HG03571 (cell line): Measurements from ENCODE around the gene CCR5.

Experiments
- ATAC-seq: cut with Tn5 transposase; IDR thresholded peaks from one replicate; pipeline ENCODE4 v1.9.1; 2021; ENCODE audit not compliant: unreplicated experiment

Gene CCR5

DNA sequence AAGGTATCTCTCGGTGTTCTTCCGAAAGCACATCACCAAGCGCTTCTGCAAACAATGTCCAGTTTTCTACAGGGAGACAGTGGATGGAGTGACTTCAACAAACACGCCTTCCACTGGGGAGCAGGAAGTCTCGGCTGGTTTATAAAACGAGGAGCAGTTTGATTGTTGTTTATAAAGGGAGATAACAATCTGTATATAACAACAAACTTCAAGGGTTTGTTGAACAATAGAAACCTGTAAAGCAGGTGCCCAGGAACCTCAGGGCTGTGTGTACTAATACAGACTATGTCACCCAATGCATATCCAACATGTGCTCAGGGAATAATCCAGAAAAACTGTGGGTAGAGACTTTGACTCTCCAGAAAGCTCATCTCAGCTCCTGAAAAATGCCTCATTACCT, 12.3 kb upstream of the CCR5 start:
- ATAC-seq = no peak

DNA sequence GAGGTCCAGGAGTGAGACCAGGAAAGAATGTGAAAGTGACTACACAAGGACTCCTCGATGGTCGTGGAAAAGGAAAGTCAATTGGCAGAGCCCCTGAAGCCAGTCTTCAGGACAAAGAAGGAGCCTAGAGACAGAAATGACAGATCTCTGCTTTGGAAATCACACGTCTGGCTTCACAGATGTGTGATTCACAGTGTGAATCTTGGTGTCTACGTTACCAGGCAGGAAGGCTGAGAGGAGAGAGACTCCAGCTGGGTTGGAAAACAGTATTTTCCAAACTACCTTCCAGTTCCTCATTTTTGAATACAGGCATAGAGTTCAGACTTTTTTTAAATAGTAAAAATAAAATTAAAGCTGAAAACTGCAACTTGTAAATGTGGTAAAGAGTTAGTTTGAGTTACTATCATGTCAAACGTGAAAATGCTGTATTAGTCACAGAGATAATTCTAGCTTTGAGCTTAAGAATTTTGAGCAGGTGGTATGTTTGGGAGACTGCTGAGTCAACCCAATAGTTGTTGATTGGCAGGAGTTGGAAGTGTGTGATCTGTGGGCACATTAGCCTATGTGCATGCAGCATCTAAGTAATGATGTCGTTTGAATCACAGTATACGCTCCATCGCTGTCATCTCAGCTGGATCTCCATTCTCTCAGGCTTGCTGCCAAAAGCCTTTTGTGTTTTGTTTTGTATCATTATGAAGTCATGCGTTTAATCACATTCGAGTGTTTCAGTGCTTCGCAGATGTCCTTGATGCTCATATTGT, 10.8 kb upstream of the CCR5 start:
- no peak for ATAC-seq

- no peak for ATAC-seq
Observed at GRCh38 chr3:46360907-46361306, 9.8 kb upstream of the CCR5 start.

DNA sequence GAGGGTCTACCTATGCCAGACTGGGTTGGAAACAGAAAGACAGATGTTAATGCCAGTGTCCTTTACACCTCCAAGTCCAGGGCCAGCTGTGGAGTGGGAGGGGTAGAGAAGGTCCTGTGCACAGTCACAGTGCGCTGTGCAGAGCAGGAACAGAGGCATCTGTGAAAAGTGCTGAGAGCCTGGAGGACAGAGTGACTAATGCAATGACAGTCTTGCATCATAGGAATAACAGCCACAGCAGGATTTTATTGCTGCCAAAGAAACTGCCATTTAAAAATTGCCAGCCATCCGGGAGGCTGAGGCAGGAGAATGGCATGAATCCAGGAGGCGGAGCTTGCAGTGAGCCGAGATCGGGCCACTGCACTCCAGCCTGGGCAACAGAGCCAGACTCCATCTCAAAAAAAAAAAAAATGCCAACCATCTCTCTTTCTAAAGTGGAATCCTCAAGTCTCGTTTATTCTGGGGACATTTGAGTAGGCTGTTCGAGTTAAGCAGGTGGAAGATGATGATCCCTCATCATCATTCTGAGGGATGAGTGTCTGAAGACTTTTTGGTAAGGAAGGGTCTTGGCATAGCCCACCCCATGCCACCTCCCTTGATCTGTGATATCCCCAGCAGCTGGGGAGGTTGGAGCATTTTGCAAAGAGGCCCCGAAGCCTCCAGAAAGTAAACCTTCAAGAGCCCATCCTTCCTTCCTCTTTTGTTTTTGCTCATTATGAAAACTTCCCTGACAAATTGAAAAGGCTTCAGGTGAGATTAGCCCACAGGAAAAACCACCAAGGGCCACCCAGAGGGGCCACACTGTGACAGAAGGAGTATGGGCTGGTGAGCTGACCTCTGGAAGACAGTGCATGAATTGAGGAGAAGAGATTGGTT, 9.1 kb upstream of the CCR5 start:
- ATAC-seq = no peak

DNA sequence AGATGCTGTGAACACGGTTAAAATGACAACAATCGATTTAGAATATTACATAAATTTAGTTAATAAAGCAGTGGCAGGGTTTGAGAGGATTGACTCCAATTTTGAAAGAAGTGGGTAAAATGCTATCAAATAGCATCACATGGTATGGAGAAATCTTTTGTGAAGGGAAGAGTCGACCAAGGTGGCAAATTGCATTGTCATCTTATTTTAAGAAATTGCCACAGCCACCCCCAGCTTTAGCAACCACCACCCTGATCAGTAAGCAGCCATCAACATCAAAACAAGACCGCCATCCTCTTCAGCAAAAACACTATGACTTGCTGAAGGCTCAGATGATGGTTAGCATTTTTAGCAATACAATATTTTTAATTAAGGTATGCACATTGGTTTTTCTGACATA, 5.7 kb upstream of the CCR5 start:
- ATAC-seq = no peak

DNA sequence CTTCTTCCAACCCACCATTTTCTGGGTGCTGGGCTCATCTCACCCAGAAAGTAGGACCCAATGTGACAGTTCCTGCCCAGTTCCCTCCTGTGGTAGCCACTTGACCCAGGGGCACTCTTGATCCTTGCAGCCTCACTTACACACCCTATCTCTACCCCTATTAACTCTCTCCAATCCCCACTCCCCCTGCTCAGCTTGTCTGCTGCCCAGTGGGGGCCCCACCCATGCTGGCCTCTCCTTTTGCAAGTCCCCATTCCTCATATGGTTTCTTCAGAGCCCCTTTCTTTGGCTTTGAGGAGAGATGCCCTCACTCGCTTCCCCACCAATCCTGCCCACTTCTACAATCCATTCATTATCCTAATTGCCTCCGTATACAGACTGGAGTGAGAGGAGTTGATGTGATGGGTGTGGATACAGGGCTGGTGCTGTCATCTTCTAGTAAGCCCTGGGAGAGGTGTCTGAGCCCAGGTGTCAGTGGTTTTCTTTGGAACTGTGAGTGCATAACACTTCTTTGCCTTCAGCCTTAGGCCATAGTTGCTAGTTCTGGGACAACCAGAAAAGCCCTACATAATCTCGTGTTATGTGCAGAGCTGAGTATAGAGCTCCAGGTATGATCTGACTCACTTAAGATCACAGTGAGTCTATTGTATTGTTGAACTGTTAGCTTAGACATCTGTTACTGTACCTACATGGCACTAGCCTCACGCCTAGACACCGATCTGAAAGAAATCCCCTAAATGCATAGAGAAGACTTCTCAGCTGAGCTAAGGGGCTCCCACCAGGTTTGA, 4.8 kb upstream of the CCR5 start:
- no peak for ATAC-seq

DNA sequence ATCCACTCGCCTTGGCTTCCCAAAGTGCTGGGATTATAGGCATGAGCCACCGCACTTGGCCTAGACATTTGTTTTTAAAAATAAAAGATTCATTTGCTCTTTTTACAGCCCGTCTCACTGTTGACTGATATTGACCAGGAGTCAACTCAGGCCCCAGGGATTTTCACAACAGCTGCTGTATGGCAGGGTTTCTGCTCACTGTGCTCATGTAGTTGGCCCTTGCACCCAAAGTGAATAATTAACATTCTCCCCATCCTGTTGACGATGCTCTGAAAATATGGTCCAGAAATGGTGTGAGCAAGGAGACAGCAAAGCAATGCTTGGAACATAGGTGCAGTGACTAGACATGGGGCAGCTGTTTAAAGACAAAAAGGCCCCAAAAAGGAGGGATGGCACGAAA, 2.9 kb upstream of the CCR5 start:
- no peak for ATAC-seq

GRCh38 chr3:46368569-46368968, 2.2 kb upstream of the CCR5 start:
- no peak for ATAC-seq

DNA sequence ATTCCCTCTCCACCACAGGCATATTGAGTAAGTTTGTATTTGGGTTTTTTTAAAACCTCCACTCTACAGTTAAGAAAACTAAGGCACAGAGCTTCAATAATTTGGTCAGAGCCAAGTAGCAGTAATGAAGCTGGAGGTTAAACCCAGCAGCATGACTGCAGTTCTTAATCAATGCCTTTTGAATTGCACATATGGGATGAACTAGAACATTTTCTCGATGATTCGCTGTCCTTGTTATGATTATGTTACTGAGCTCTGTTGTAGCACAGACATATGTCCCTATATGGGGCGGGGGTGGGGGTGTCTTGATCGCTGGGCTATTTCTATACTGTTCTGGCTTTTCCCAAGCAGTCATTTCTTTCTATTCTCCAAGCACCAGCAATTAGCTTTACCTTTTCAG, 1.6 kb upstream of the CCR5 start:
- ATAC-seq = no peak

- no peak for ATAC-seq
Observed at GRCh38 chr3:46369675-46370132, 1.0 kb upstream of the CCR5 start.

DNA sequence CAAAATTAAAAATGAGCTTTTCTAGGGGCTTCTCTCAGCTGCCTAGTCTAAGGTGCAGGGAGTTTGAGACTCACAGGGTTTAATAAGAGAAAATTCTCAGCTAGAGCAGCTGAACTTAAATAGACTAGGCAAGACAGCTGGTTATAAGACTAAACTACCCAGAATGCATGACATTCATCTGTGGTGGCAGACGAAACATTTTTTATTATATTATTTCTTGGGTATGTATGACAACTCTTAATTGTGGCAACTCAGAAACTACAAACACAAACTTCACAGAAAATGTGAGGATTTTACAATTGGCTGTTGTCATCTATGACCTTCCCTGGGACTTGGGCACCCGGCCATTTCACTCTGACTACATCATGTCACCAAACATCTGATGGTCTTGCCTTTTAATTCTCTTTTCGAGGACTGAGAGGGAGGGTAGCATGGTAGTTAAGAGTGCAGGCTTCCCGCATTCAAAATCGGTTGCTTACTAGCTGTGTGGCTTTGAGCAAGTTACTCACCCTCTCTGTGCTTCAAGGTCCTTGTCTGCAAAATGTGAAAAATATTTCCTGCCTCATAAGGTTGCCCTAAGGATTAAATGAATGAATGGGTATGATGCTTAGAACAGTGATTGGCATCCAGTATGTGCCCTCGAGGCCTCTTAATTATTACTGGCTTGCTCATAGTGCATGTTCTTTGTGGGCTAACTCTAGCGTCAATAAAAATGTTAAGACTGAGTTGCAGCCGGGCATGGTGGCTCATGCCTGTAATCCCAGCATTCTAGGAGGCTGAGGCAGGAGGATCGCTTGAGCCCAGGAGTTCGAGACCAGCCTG, 984 bp downstream of the CCR5 start:
- no peak for ATAC-seq

- ATAC-seq = no peak
Observed at GRCh38 chr3:46372492-46373359, 2.0 kb downstream of the CCR5 start.

DNA sequence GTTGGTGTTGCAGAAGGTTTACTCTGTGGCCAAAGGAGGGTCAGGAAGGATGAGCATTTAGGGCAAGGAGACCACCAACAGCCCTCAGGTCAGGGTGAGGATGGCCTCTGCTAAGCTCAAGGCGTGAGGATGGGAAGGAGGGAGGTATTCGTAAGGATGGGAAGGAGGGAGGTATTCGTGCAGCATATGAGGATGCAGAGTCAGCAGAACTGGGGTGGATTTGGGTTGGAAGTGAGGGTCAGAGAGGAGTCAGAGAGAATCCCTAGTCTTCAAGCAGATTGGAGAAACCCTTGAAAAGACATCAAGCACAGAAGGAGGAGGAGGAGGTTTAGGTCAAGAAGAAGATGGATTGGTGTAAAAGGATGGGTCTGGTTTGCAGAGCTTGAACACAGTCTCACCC, 4.0 kb downstream of the CCR5 start:
- no peak for ATAC-seq

DNA sequence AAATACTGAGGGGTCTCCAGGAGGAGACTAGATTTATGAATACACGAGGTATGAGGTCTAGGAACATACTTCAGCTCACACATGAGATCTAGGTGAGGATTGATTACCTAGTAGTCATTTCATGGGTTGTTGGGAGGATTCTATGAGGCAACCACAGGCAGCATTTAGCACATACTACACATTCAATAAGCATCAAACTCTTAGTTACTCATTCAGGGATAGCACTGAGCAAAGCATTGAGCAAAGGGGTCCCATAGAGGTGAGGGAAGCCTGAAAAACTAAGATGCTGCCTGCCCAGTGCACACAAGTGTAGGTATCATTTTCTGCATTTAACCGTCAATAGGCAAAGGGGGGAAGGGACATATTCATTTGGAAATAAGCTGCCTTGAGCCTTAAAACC, 4.5 kb downstream of the CCR5 start:
- no peak for ATAC-seq

DNA sequence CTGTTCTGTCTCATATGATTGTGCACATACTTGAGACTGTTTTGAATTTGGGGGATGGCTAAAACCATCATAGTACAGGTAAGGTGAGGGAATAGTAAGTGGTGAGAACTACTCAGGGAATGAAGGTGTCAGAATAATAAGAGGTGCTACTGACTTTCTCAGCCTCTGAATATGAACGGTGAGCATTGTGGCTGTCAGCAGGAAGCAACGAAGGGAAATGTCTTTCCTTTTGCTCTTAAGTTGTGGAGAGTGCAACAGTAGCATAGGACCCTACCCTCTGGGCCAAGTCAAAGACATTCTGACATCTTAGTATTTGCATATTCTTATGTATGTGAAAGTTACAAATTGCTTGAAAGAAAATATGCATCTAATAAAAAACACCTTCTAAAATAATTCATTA, 5.1 kb downstream of the CCR5 start:
- ATAC-seq = no peak

DNA sequence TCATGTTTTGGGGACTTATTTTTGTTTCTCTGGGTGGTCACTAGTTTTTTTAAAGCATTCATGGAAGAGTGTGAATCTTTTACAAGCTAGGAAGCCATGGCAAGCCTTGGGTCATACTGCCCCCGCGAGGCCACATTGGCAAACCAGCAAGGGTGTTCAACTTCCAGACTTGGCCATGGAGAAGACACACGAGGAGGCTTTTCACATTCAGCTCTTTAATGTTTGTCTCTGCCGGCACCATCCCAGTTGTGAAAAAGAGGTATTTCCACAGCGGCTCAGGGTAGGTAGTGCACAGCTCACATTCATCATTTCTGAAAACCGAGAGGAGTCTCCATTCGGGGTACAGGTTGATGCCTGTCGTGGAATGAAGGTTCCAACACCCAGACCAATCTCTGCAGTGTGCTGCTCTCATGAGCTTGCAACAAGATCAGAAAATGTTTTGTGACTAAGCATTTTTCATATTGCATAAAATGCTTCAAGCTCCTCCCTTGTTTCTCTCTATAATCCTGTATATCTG, 7.7 kb downstream of the CCR5 start:
- no peak for ATAC-seq

- ATAC-seq = no peak
Observed at GRCh38 chr3:46380471-46381221, 9.9 kb downstream of the CCR5 start.

DNA sequence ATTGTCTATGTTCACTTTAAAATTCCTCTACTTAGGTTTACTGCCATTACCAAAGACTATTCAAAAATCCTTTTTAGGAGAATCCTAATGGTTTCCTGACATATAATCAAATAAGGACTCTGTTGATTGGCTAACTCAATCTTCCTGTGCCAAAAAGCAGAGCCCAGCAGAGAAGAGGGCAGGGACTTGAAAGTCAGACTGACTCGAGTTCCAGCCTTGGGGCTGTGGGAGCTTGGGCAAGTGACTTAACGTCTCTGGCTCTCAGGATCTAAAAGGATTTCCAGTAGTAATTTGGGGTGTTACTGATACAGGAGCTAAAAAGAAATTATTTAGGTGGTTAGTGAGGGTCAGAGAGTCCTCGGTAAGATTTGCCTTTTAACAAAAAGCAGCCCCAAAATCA, 10.9 kb downstream of the CCR5 start:
- ATAC-seq = no peak
